CD4-positive, alpha-beta T cell treated with Interleukin-6 for 4 hours (primary cell): ENCODE results near the gene RCBTB2.

Experiments used
- DNase-seq: peaks from one replicate; pipeline ENCODE4 v3.0.0-alpha.2; 2020; ENCODE audit warnings: mixed read lengths

The RCBTB2 gene

DNA sequence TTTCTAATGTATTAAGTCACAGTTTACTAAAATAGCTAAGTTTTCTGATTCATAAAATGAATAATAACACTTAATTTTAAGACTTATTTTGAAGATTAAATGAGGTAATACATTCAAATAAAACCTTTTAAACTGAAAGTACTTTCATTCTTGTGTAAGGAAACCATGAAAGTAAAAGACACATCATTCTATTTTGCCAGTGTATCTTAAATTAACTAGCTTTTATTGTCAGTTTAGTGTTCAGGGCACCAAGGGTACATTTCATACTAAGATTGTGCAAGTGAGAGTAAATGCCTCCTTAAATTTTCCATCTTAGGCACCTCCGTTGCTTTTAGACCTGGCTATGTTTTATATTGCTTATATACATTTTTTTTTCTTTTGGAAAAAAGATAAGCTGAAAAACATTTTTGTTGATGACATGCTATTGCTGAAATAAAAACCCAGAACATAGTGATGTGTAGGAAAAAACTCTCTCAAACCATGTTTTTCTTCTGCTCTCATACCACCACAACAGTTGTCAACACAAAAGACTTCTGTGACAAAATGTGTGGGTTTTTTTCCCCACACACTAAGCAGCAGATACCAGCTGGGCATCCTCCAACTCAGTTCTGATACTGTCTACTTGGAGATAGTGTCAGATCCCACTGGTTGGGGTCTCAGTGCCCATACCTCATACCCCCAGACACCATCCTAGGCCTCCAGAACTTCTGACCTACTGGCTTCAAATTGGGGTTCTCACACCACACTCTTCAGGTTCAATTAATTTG lies 89.3 kb downstream of the RCBTB2 start:
- no peak for DNase-seq
